Measurements from ENCODE around the gene EXOC6B.

DNA sequence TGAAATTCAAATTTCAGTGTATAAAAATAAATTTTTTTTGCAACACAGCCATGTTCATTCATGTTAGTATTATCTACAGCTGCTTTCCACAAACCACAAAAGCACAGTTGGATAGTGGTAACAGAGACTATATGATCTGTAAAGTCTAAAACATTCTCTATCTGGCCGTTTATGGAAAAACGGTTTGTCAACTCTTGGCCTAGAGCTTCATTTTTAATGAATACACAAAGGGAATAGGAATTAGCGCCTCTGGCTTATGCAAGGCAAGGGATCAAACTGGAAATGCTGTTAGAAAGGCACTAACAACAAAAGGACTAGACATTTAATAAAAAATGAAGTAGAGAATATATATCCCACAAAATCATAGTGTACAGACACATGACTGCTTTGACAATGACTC lies 211.9 kb downstream of the EXOC6B start:
- TF ChIP-seq ZBTB44 (tag by site-specific recombination; IDR thresholded peaks at IDR 0.05) (no peak), ZNF580 (tag by site-specific recombination; IDR thresholded peaks at IDR 0.05) (no peak), CTCF (tag by site-specific recombination; IDR thresholded peaks at IDR 0.05) (no peak), ZNF433 (tag by site-specific recombination; IDR thresholded peaks at IDR 0.05; ENCODE audit: low read depth) (no peak), SP2 (tag by site-specific recombination; IDR thresholded peaks at IDR 0.05) (no peak), ZSCAN23 (tag by site-specific recombination; IDR thresholded peaks at IDR 0.05) (no peak)
- TF ChIP-seq, protein P1, sequence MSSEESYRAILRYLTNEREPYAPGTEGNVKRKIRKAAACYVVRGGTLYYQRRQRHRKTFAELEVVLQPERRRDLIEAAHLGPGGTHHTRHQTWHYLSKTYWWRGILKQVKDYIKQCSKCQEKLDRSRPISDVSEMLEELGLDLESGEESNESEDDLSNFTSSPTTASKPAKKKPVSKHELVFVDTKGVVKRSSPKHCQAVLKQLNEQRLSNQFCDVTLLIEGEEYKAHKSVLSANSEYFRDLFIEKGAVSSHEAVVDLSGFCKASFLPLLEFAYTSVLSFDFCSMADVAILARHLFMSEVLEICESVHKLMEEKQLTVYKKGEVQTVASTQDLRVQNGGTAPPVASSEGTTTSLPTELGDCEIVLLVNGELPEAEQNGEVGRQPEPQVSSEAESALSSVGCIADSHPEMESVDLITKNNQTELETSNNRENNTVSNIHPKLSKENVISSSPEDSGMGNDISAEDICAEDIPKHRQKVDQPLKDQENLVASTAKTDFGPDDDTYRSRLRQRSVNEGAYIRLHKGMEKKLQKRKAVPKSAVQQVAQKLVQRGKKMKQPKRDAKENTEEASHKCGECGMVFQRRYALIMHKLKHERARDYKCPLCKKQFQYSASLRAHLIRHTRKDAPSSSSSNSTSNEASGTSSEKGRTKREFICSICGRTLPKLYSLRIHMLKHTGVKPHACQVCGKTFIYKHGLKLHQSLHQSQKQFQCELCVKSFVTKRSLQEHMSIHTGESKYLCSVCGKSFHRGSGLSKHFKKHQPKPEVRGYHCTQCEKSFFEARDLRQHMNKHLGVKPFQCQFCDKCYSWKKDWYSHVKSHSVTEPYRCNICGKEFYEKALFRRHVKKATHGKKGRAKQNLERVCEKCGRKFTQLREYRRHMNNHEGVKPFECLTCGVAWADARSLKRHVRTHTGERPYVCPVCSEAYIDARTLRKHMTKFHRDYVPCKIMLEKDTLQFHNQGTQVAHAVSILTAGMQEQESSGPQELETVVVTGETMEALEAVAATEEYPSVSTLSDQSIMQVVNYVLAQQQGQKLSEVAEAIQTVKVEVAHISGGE (tag by site-specific recombination; conservative IDR thresholded peaks at IDR 0.05; ENCODE audit: low read depth): no peak
